Muscle of leg (tissue), 11 donors: Measurements from ENCODE around the gene LRRK2. TPM values are rescaled to one million over a fixed set of nuclear protein-coding genes. Genes with fewer than 3 reads are reported as not detected.
A peak's percentile ranks its signal among the peaks of the same experiment; 100 is the strongest.
"Not testable (repeated sequence)": the region's sequence is repeated elsewhere in the genome, so short reads cannot be mapped to it uniquely, and the experiment has no call there.

Experiments used
- DNase-seq: peaks from one replicate; pipeline ENCODE4 v3.0.0; 2013
- H3K27ac ChIP-seq: one replicate; pipeline ENCODE4 v1.5.1; 2013; ENCODE audit warnings: mild to moderate bottlenecking, low read length, control low read depth
- H3K27me3 ChIP-seq: one replicate; pipeline ENCODE4 v1.6.1; 2013; ENCODE audit warnings: low read length; ENCODE audit not compliant: control insufficient read depth, insufficient read depth
- H3K36me3 ChIP-seq: one replicate; pipeline ENCODE4 v1.6.1; 2013; ENCODE audit warnings: low read length; ENCODE audit not compliant: control insufficient read depth, insufficient read depth
- H3K4me1 ChIP-seq: one replicate; pipeline ENCODE4 v1.6.1; 2013; ENCODE audit warnings: low read length; ENCODE audit not compliant: control insufficient read depth, insufficient read depth
- H3K4me3 ChIP-seq: one replicate; pipeline ENCODE4 v1.5.1; 2013; ENCODE audit warnings: low read length, control low read depth
- H3K9me3 ChIP-seq: replicated peaks from 2 replicates; pipeline ENCODE4 v1.6.1; 2013; ENCODE audit warnings: low read depth, low read length; ENCODE audit not compliant: control insufficient read depth
- WGBS: methylation state at CpG from one replicate; pipeline ENCODE4 v1.1.5; 2013; ENCODE audit warnings: missing lambda C conversion rate; ENCODE audit not compliant: insufficient coverage; 5-methylcytosine and 5-hydroxymethylcytosine counted together
- polyA plus RNA-seq, 8 donors: library from polyadenylated mRNA; unstranded; fragments of 120-200 nt; gene quantifications; one replicate each; pipeline versions ENCODE4 v1.2.1 to v1.2.3, GENCODE V29; 2013; ENCODE audit warnings: inconsistent platforms in 1 of 8, low replicate concordance in 1 of 8; ENCODE audit not compliant: insufficient read length in 8 of 8, insufficient read depth in 1 of 8
- total RNA-seq: library from RNA; stranded (reverse); fragments of 120-200 nt; gene quantifications from one replicate; pipeline ENCODE4 v1.2.4, GENCODE V29; 2013

LRRK2 gene
- total and polyA plus RNA-seq, 9 donors = 2.7 to 5.9 (median 3.3) TPM

DNA sequence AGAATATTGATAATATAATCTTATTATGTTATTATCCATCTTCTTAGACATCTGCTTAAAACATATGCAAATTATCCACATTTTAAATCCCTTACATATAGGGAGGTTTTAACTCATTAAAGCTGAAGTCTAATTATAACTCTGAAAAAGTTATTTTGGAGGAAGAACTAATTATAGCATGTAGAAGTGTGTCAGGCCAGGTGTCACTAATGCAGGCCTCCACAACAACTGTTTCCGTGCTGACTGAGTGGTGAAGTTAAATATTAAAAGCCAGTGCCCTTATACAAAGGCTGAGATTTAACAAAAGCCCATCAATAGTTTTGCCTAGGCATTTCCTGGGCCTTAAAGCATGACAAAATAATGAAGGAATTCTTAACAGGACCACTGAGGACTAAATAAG, 157.4 kb downstream of the LRRK2 start:
- Histone ChIP-seq H3K4me1 (no peaks in the 10 kb centered on the region), H3K9me3 (no peaks in the 10 kb centered on the region), H3K27me3 (no peaks in the 10 kb centered on the region), H3K4me3 (no peak overlapping the region), H3K27ac (no peak overlapping the region), H3K36me3 (no peaks in the 10 kb centered on the region)
- peak; percentile 1 for DNase-seq
- WGBS = no CpG with 5 or more reads among the region's 1 CpG

DNA sequence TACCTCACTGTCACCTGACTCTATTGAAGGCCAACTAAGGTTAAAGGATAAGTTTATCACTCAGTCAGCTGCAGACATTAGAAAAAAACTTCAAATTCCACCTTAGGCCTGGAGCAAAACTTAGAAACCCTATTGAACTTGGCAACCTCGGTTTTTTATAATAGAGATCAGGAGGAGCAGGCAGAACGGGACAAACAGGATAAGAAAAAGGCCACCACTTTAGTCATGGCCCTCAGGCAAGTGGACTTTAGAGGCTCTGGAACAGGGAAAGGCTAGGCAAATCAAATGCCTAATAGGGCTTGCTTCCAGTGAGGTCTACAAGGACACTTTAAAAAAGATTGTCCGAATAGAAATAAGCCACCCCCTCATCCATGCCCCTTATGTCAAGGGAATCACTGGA, 162.5 kb downstream of the LRRK2 start:
- not testable (repeated sequence) for H3K4me3 ChIP-seq, H3K9me3 ChIP-seq, H3K27ac ChIP-seq, H3K27me3 ChIP-seq, H3K36me3 ChIP-seq, DNase-seq, H3K4me1 ChIP-seq
- 80% methylated on average over 2 of the region's 3 CpGs for WGBS

DNA sequence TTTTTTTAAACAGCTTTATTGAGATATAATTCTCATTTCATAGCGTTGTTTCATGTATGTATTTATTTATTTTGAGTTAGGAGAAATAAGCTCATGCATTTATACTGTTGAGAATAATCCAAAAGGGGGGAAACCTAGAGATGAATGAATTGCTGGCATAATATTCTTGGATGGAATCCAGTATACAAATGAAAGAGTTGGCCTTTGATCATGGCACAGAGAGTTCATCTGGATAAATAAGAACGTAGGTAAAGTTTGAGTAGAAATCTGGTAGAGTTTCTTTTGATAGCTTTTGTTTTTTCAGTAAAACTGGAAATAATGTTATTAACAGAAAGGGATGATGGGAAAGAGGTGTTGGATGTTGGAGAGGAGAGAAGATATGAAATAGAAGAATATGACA, 166.2 kb downstream of the LRRK2 start:
- WGBS = 89% methylated on average over 1 of the region's 2 CpGs

DNA sequence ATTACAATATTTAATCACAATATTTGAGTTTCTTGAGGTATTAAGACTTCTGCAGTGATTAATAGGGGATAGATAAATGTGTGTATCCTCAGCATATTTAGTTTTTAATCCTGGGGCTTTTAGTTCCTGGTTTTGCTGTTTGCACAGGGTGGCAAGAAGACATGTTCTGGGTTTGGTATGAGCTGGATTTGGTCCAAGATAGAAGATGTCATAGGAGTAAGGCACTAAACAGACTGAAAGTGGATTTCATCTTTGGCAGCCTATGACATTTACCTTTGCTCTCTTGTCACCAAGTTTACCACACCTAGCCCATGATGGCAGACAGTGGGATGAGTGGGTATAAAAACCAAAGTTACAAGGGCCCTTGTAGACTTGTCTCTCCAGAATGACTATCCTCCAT, 168.2 kb downstream of the LRRK2 start:
- H3K27me3 ChIP-seq = no peaks in the 10 kb centered on the region
- no peaks in the 10 kb centered on the region for H3K4me1 ChIP-seq
- no peaks in the 10 kb centered on the region for H3K9me3 ChIP-seq
- H3K27ac ChIP-seq = no peak overlapping the region
- H3K4me3 ChIP-seq = no peak overlapping the region
- no peak for DNase-seq
- no peaks in the 10 kb centered on the region for H3K36me3 ChIP-seq

More for the DNA sequence above, 166.2 kb downstream of the LRRK2 start:
- Histone ChIP-seq H3K27ac (no peak overlapping the region), H3K4me1 (no peaks in the 10 kb centered on the region), H3K4me3 (no peak overlapping the region), H3K36me3 (no peaks in the 10 kb centered on the region), H3K27me3 (no peaks in the 10 kb centered on the region), H3K9me3 (no peaks in the 10 kb centered on the region)
- no peak for DNase-seq

DNA sequence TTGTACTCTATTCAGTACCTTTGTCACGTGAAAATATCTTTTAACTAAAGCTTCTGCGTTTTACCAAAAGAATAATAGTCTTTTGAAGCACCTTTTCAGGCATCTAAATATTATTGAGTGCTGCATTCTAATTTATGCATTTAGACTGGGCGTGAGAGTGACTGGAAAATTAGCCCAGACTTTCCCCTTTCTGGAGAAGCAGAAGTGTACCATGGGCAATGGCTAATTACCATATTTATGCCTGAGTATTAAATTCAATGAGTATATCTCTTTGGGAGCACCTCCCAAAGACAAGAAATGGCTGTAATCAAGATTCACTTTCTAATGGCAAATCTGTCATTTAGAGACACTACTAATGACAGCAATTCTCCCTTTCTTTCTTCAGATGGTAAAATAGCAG, 174.9 kb downstream of the LRRK2 start:
- no CpG with 5 or more reads among the region's 3 CpGs for WGBS
- Histone ChIP-seq H3K4me1 (no peaks in the 10 kb centered on the region), H3K27me3 (no peaks in the 10 kb centered on the region), H3K27ac (no peak overlapping the region), H3K36me3 (no peaks in the 10 kb centered on the region), H3K9me3 (no peaks in the 10 kb centered on the region), H3K4me3 (no peak overlapping the region)
- DNase-seq = no peak

- WGBS = 97% methylated on average over 5 of the region's 8 CpGs
- H3K36me3 ChIP-seq = no peaks in the 10 kb centered on the region
- H3K4me3 ChIP-seq = no peak overlapping the region
- H3K27me3 ChIP-seq = no peaks in the 10 kb centered on the region
- no peaks in the 10 kb centered on the region for H3K4me1 ChIP-seq
- H3K9me3 ChIP-seq = no peaks in the 10 kb centered on the region
- H3K27ac ChIP-seq = no peak overlapping the region
- no peak for DNase-seq
These were observed 180.6 kb downstream of the LRRK2 start for GRCh38 chr12:40405419-40405818.

Other genes with a start within 250 kb of the LRRK2 start
- 6.4 TPM for gene SLC2A13, start 118.9 kb upstream of the LRRK2 start, total RNA-seq
- 1 to 10 TPM; 2.6 to 6.3 (median 3.4) TPM for gene SLC2A13, start 118.9 kb upstream of the LRRK2 start, polyA plus RNA-seq